Osteoblast (primary cell): ENCODE measurements around the gene SGCE. TPM values are rescaled to one million over a fixed set of nuclear protein-coding genes. Genes with fewer than 3 reads are reported as not detected.

Source experiments
- DNase-seq: peaks from one replicate; pipeline ENCODE4 v3.0.0; 2011; ENCODE audit warnings: low spot score, mixed read lengths; ENCODE audit not compliant: insufficient read length; ENCODE audit errors: missing footprints
- H2AFZ ChIP-seq: 2 replicates; pipeline ENCODE4 v1.6.0; 2011; ENCODE audit warnings: mild to moderate bottlenecking, low read length
- H3K27ac ChIP-seq: 2 replicates; pipeline ENCODE4 v1.5.1; 2011; ENCODE audit warnings: mild to moderate bottlenecking, low read depth, low read length, moderate library complexity
- H3K27me3 ChIP-seq: 2 replicates; pipeline ENCODE4 v1.6.0; 2012; ENCODE audit warnings: mild to moderate bottlenecking, control low read depth, inconsistent platforms, low read length, moderate library complexity; ENCODE audit not compliant: insufficient read depth
- H3K36me3 ChIP-seq: 2 replicates; pipeline ENCODE4 v1.5.1; 2011; ENCODE audit warnings: mild to moderate bottlenecking, low read length, control low read depth, moderate library complexity; ENCODE audit not compliant: insufficient read depth
- H3K4me1 ChIP-seq: 2 replicates; pipeline ENCODE4 v1.5.1; 2011; ENCODE audit warnings: mild to moderate bottlenecking, low read length, control low read depth, moderate library complexity; ENCODE audit not compliant: insufficient read depth
- H3K4me2 ChIP-seq: 2 replicates; pipeline ENCODE4 v1.6.0; 2011; ENCODE audit warnings: mild to moderate bottlenecking, low read length; ENCODE audit not compliant: insufficient read depth
- H3K4me3 ChIP-seq: fragments of 200-600 bp; sonication (generic); 3 replicates; pipeline ENCODE4 v1.5.1; 2012; ENCODE audit warnings: mild to moderate bottlenecking, low read length, inconsistent platforms; ENCODE audit not compliant: insufficient read depth
- H3K79me2 ChIP-seq: 2 replicates; pipeline ENCODE4 v1.6.0; 2012; ENCODE audit warnings: mild to moderate bottlenecking, low read length, control low read depth, inconsistent platforms; ENCODE audit not compliant: insufficient read depth
- H3K9me3 ChIP-seq: 2 replicates; pipeline ENCODE4 v1.5.1; 2011; ENCODE audit warnings: low read depth, low read length, control low read depth
- H4K20me1 ChIP-seq: 2 replicates; pipeline ENCODE4 v1.6.0; 2012; ENCODE audit warnings: mild to moderate bottlenecking, low read length, control low read depth; ENCODE audit not compliant: insufficient read depth
- total RNA-seq: library from RNA; depleted of rRNA; stranded (reverse); fragments of >200 nt; gene quantifications from 2 replicates; pipeline ENCODE4 v1.2.3, GENCODE V29; 2012
- TF ChIP-seq, protein P1 (sequence below): IDR thresholded peaks from 2 replicates; pipeline ENCODE4 v1.5.1; 2011; ENCODE audit warnings: mild to moderate bottlenecking, low read depth, low read length, moderate library complexity; ENCODE audit errors: extremely low read depth

The SGCE gene
- total RNA-seq, 1 donor = 60.8 TPM

DNA sequence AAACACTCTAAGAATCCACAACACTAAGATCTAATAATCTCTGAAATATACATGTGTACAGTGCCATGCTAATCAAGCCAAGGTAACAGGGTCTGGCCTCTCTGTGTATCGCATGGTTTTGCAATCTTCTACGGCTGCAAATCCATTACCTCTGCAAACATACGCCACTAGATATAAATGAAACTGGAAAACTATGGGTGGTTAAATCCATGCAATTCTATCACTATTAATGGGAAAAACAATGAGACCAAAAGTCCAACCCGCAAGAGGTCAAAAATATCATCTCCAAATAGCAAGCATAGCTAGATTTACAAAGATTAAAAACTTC lies 23.0 kb downstream of the SGCE start:
- Histone ChIP-seq H3K27ac (peak overlapping the region; percentile 68), H3K4me3 (peak overlapping the region; percentile 33), H3K9me3 (no peaks in the 10 kb centered on the region), H2AFZ (no peak overlapping the region), H3K36me3 (no peaks in the 10 kb centered on the region), H3K27me3 (no peaks in the 10 kb centered on the region), H4K20me1 (peaks cover 4% of the 10 kb centered on the region), H3K79me2 (peaks cover 26% of the 10 kb centered on the region), H3K4me1 (peaks cover 11% of the 10 kb centered on the region), H3K4me2 (peak overlapping the region; percentile 70)
- TF ChIP-seq, protein P1, sequence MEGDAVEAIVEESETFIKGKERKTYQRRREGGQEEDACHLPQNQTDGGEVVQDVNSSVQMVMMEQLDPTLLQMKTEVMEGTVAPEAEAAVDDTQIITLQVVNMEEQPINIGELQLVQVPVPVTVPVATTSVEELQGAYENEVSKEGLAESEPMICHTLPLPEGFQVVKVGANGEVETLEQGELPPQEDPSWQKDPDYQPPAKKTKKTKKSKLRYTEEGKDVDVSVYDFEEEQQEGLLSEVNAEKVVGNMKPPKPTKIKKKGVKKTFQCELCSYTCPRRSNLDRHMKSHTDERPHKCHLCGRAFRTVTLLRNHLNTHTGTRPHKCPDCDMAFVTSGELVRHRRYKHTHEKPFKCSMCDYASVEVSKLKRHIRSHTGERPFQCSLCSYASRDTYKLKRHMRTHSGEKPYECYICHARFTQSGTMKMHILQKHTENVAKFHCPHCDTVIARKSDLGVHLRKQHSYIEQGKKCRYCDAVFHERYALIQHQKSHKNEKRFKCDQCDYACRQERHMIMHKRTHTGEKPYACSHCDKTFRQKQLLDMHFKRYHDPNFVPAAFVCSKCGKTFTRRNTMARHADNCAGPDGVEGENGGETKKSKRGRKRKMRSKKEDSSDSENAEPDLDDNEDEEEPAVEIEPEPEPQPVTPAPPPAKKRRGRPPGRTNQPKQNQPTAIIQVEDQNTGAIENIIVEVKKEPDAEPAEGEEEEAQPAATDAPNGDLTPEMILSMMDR = no peak
- DNase-seq = no peak

DNA sequence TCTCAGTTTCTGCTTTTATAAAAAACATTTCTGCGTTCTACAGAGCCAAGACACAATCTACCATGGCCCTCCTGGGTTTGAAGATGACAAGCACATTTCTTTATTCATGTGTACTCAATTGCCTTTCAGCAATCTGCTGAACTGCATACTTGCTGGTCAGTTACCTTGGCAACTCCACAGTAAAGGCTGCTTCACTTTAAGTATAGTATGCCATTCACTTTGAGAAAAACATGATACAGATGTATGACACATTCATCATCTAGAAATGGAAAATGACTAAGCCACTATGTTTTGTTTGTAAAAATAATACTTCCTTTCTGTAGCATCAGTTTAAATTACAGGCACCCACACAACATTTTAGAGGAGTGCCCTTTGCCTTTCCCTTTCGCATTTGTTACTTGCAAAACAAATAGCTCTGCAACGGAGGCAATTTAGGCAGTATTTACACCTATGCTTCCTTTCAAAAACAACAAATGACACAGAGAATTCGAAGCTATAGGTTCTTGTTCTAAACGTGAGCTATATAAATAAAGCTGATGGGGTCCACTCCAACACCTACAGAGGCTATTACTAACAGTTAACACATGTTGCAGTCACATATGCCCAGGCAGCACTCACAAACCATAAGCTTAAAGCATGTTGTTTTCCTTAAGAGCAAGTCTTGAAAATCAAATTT lies 23.5 kb downstream of the SGCE start:
- H3K4me2 ChIP-seq = peak overlapping the region; percentile 70
- H3K27me3 ChIP-seq = no peaks in the 10 kb centered on the region
- H4K20me1 ChIP-seq = peaks cover 4% of the 10 kb centered on the region
- no peaks in the 10 kb centered on the region for H3K9me3 ChIP-seq
- H3K79me2 ChIP-seq = peaks cover 22% of the 10 kb centered on the region
- peak overlapping the region; percentile 33 for H3K4me3 ChIP-seq
- H3K27ac ChIP-seq = peak overlapping the region; percentile 84
- peaks cover 11% of the 10 kb centered on the region for H3K4me1 ChIP-seq
- no peaks in the 10 kb centered on the region for H3K36me3 ChIP-seq
- no peak overlapping the region for H2AFZ ChIP-seq
- peak; percentile 39 for DNase-seq
- TF ChIP-seq, protein P1 = no peak

DNA sequence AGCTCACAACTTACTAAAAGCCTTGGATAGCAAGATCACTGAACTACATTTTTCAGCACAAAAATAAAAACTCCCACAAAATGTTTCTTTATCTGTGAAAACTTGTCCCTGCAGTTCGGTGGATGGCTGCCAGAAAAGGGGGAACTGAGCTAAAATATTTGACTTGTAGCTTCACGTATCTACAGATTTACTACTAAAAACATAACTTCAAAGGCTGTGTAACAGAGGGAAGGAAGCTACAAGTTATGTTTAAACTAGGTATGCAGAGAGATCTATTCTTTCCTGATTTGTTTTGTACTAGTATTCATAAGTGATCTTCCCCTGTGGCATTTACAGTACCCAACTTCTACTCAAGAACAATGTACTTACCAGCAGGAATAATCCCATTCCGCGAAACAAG lies 25.1 kb downstream of the SGCE start:
- TF ChIP-seq, protein P1 = no peak
- Histone ChIP-seq H3K9me3 (no peaks in the 10 kb centered on the region), H3K27me3 (no peaks in the 10 kb centered on the region), H3K79me2 (peaks cover 21% of the 10 kb centered on the region), H4K20me1 (peaks cover 4% of the 10 kb centered on the region), H3K4me2 (no peak overlapping the region), H3K4me1 (peaks cover 11% of the 10 kb centered on the region), H3K4me3 (no peak overlapping the region), H3K36me3 (no peaks in the 10 kb centered on the region), H2AFZ (no peak overlapping the region), H3K27ac (no peak overlapping the region)
- no peak for DNase-seq

DNA sequence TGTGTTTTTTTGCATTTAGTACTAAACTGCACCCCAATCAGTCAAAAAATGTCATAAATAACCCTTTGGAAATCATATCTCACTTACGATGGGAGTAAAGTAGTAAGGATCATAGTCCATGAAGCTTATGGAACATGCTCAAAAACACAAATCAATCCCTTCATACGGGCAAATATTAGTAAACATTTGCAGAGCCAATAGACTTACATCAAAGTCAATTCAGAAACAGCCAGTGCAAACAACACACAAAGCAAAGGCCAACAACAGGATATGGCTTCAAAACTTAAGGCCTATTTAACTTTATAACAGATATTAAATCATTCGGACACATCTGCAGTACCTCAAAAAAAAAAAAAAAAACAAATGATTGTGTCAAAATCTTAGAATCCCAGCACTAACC lies 32.1 kb downstream of the SGCE start:
- H3K4me3 ChIP-seq = no peak overlapping the region
- H3K27ac ChIP-seq = no peak overlapping the region
- peaks cover 4% of the 10 kb centered on the region for H4K20me1 ChIP-seq
- H3K27me3 ChIP-seq = no peaks in the 10 kb centered on the region
- no peaks in the 10 kb centered on the region for H3K9me3 ChIP-seq
- H2AFZ ChIP-seq = no peak overlapping the region
- H3K36me3 ChIP-seq = no peaks in the 10 kb centered on the region
- H3K4me2 ChIP-seq = no peak overlapping the region
- no peaks in the 10 kb centered on the region for H3K79me2 ChIP-seq
- TF ChIP-seq, protein P1 = no peak
- DNase-seq = no peak
- peaks cover 10% of the 10 kb centered on the region for H3K4me1 ChIP-seq
